HepG2 (cell line): Measurements from ENCODE around the gene PLD1. TPM values are rescaled to one million over a fixed set of nuclear protein-coding genes. Genes with fewer than 3 reads are reported as not detected.
A peak's percentile ranks its signal among the peaks of the same experiment; 100 is the strongest.

Experiments
- ASH2L ChIP-seq: fragments of 300-600, 200-600 bp; sonication (generic); IDR thresholded peaks from 2 replicates; pipeline ENCODE4 v1.7.0; 2017; ENCODE audit warnings: low read depth, mild to moderate bottlenecking, moderate library complexity, mixed read lengths, low read length; ENCODE audit not compliant: insufficient read length
- CHD4 ChIP-seq: fragments of 200-600 bp; sonication (generic); IDR thresholded peaks from 2 replicates; pipeline ENCODE4 v1.7.0; 2017; ENCODE audit warnings: mild to moderate bottlenecking, low read length, borderline replicate concordance
- ETV6 ChIP-seq: sonication (generic); formaldehyde crosslinking; conservative IDR thresholded peaks from 2 replicates; pipeline ENCODE4 v1.4.0; 2020; ENCODE audit warnings: missing genetic modification reagents
- FOSL2 ChIP-seq: sonication (generic); formaldehyde crosslinking; IDR thresholded peaks from 2 replicates; pipeline ENCODE4 v1.4.0; 2020; ENCODE audit warnings: missing genetic modification reagents
- GABPB1 ChIP-seq: IDR thresholded peaks from 2 replicates; pipeline ENCODE4 v1.6.1; 2016; ENCODE audit warnings: mild to moderate bottlenecking, missing genetic modification reagents, moderate library complexity, missing compliant biosample characterization
- HIVEP1 ChIP-seq: sonication (generic); formaldehyde crosslinking; IDR thresholded peaks from 2 replicates; pipeline ENCODE4 v1.4.0; 2020; ENCODE audit warnings: mild to moderate bottlenecking, missing genetic modification reagents
- ISX ChIP-seq: sonication (generic); formaldehyde crosslinking; conservative IDR thresholded peaks from 2 replicates; pipeline ENCODE4 v1.5.0; 2020; ENCODE audit warnings: missing genetic modification reagents
- KAT7 ChIP-seq: IDR thresholded peaks from 2 replicates; pipeline ENCODE4 v1.6.1; 2018; ENCODE audit warnings: borderline replicate concordance, missing compliant biosample characterization
- MYC ChIP-seq: sonication (generic); formaldehyde crosslinking; IDR thresholded peaks from 2 replicates; pipeline ENCODE4 v1.9.0; 2021; ENCODE audit warnings: missing genetic modification reagents, borderline replicate concordance
- RNF2 ChIP-seq: fragments of 450-650 bp; conservative IDR thresholded peaks from 2 replicates; pipeline ENCODE4 v1.6.1; 2016; ENCODE audit warnings: low read depth
- SCMH1 ChIP-seq: sonication (generic); formaldehyde crosslinking; IDR thresholded peaks from 2 replicates; pipeline ENCODE4 v1.9.0; 2021; ENCODE audit warnings: missing genetic modification reagents, mild to moderate bottlenecking, borderline replicate concordance
- SOX13 ChIP-seq, 3 experiments: fragments of 450-650 bp in 1 of 3; sonication (generic) in 1 of 3; formaldehyde crosslinking in 1 of 3; IDR thresholded peaks in 2 of 3; conservative IDR thresholded peaks in 1 of 3; 2 replicates each; pipeline versions ENCODE4 v1.5.0 to v1.6.1; 2016 to 2020; ENCODE audit warnings: antibody characterized with exemption in 1 of 3, mild to moderate bottlenecking in 1 of 3, missing compliant biosample characterization in 1 of 3, missing genetic modification reagents in 1 of 3, moderate library complexity in 1 of 3
- SOX6 ChIP-seq, 2 experiments: fragments of 450-650 bp in 1 of 2; sonication (generic) in 1 of 2; formaldehyde crosslinking in 1 of 2; IDR thresholded peaks; 2 replicates each; pipeline versions ENCODE4 v1.4.0 to v1.6.1; 2017 to 2020; ENCODE audit warnings: antibody characterized with exemption in 1 of 2, mild to moderate bottlenecking in 1 of 2, missing genetic modification reagents in 1 of 2
- ZFP37 ChIP-seq: sonication (generic); formaldehyde crosslinking; IDR thresholded peaks from 2 replicates; pipeline ENCODE4 v1.4.0; 2020; ENCODE audit warnings: missing genetic modification reagents, borderline replicate concordance
- ZMYM4 ChIP-seq: sonication (generic); formaldehyde crosslinking; IDR thresholded peaks from 2 replicates; pipeline ENCODE4 v1.8.1; 2023; ENCODE audit warnings: mild to moderate bottlenecking, missing genetic modification reagents
- ZNF264 ChIP-seq: sonication (generic); formaldehyde crosslinking; IDR thresholded peaks from 2 replicates; pipeline ENCODE4 v1.4.0; 2020; ENCODE audit warnings: missing genetic modification reagents
- ZSCAN20 ChIP-seq: sonication (generic); formaldehyde crosslinking; IDR thresholded peaks from 2 replicates; pipeline ENCODE4 v1.4.0; 2020; ENCODE audit warnings: missing genetic modification reagents, mild to moderate bottlenecking, borderline replicate concordance
- ZZZ3 ChIP-seq: sonication (generic); formaldehyde crosslinking; IDR thresholded peaks from 2 replicates; pipeline ENCODE4 v1.4.0; 2020; ENCODE audit warnings: missing genetic modification reagents, mild to moderate bottlenecking, borderline replicate concordance
- polyA plus RNA-seq, 8 experiments: library from polyadenylated mRNA; depleted of rRNA in 3 of 8; stranded (reverse) in 7 of 8; unstranded in 1 of 8; fragments of >200 nt; fragmentation: Illumina TruSeq in 4 of 8; extraction: Trizol in 4 of 8; gene quantifications; 2 replicates each; pipeline versions ENCODE4 v1.2.1 to v1.2.3, GENCODE V29; 2011 to 2016; ENCODE audit warnings: low read depth in 4 of 8, missing spikeins in 1 of 8, mixed read lengths in 1 of 8; ENCODE audit not compliant: insufficient read depth in 1 of 8
- total RNA-seq, 5 experiments: library from RNA; depleted of rRNA; stranded (reverse); fragments of >200 nt; fragmentation: Illumina TruSeq; extraction: Trizol; gene quantifications; 2 replicates each; pipeline ENCODE4 v1.2.3, GENCODE V29; 2016; ENCODE audit warnings: low read depth in 1 of 5
- TF ChIP-seq, protein P1 (sequence below): sonication (generic); formaldehyde crosslinking; IDR thresholded peaks from 2 replicates; pipeline ENCODE4 v1.8.1; 2023; ENCODE audit warnings: mild to moderate bottlenecking, missing genetic modification reagents
- TF ChIP-seq, protein P2 (sequence below), 2 experiments: fragments of 450-650 bp in 1 of 2; sonication (generic) in 1 of 2; formaldehyde crosslinking; IDR thresholded peaks; 2 replicates each; pipeline versions ENCODE4 v1.5.0 to v1.8.0; 2020 to 2022; ENCODE audit warnings: mild to moderate bottlenecking in 1 of 2, missing genetic modification reagents in 1 of 2
- TF ChIP-seq, protein P3 (sequence below): IDR thresholded peaks from 2 replicates; pipeline ENCODE4 v1.6.1; 2016; ENCODE audit warnings: mild to moderate bottlenecking
- TF ChIP-seq, protein P4 (sequence below): sonication (generic); formaldehyde crosslinking; IDR thresholded peaks from 2 replicates; pipeline ENCODE4 v1.5.1; 2020; ENCODE audit warnings: mild to moderate bottlenecking, missing genetic modification reagents, borderline replicate concordance
- TF ChIP-seq, protein P5 (sequence below): sonication (generic); formaldehyde crosslinking; conservative IDR thresholded peaks from 2 replicates; pipeline ENCODE4 v1.8.0; 2022; ENCODE audit warnings: mild to moderate bottlenecking, moderate library complexity, missing genetic modification reagents
- TF ChIP-seq, protein P6 (sequence below): IDR thresholded peaks from 2 replicates; pipeline ENCODE4 v1.6.1; 2012; ENCODE audit warnings: inconsistent platforms

Gene PLD1
- total and polyA plus RNA-seq, 2 of the 13 experiments (the other 11 are each of a cell fraction or from before 2014, with no cell fraction given) = 27.1 to 59.4 TPM

DNA sequence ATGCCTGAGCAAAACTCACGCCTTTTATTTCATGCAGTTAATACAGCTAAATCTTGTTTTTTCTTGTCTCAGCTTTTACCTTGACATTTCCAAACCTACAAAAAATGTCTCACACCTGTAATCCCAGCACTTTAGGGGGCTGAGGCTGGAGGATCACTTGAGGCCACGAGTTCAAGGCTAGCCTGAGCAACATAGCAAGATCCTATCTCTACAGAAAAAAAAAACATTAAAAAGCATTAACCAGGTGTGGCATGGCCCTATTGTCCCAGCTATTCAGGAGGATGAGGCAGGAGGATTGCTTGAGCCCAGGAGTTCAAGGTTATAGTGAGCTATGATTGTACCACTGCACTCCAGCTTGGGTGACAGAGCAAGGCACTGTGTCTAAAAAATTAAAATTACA, 29.0 kb upstream of the PLD1 start (continued):
- TF ChIP-seq GABPB1 (no peak), ZZZ3 (CRISPR knock-in tag) (no peak), SOX6 (IDR thresholded peaks at IDR 0.05) (no peak), SOX6 (CRISPR knock-in tag; IDR thresholded peaks at IDR 0.05) (peak; percentile 81), MYC (no peak), KAT7 (CRISPR knock-in tag) (peak; percentile 58; the same call in 1 of the 2 replicates), ETV6 (CRISPR knock-in tag) (no peak), ISX (no peak), FOSL2 (CRISPR knock-in tag) (peak; percentile 23; the same call in 1 of the 2 replicates), SCMH1 (no peak), ZFP37 (CRISPR knock-in tag) (no peak), ZMYM4 (CRISPR knock-in tag) (no peak), RNF2 (no peak), SOX13 (IDR thresholded peaks at IDR 0.05) (no peak), SOX13 (CRISPR knock-in tag; conservative IDR thresholded peaks at IDR 0.05 in 1 of 2, IDR thresholded peaks at IDR 0.05 in 1 of 2) (peak in 1 of 2 experiments; percentile 83; a peak in 2 of 4 replicates), ZSCAN20 (CRISPR knock-in tag) (no peak), ZNF264 (CRISPR knock-in tag) (no peak), CHD4 (no peak), ASH2L (no peak), HIVEP1 (CRISPR knock-in tag) (no peak)
- TF ChIP-seq, protein P1, sequence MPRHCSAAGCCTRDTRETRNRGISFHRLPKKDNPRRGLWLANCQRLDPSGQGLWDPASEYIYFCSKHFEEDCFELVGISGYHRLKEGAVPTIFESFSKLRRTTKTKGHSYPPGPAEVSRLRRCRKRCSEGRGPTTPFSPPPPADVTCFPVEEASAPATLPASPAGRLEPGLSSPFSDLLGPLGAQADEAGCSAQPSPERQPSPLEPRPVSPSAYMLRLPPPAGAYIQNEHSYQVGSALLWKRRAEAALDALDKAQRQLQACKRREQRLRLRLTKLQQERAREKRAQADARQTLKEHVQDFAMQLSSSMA (CRISPR knock-in tag) = no peak
- TF ChIP-seq, protein P2, sequence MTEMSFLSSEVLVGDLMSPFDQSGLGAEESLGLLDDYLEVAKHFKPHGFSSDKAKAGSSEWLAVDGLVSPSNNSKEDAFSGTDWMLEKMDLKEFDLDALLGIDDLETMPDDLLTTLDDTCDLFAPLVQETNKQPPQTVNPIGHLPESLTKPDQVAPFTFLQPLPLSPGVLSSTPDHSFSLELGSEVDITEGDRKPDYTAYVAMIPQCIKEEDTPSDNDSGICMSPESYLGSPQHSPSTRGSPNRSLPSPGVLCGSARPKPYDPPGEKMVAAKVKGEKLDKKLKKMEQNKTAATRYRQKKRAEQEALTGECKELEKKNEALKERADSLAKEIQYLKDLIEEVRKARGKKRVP (CRISPR knock-in tag; IDR thresholded peaks at IDR 0.05) = no peak
- TF ChIP-seq, protein P3, sequence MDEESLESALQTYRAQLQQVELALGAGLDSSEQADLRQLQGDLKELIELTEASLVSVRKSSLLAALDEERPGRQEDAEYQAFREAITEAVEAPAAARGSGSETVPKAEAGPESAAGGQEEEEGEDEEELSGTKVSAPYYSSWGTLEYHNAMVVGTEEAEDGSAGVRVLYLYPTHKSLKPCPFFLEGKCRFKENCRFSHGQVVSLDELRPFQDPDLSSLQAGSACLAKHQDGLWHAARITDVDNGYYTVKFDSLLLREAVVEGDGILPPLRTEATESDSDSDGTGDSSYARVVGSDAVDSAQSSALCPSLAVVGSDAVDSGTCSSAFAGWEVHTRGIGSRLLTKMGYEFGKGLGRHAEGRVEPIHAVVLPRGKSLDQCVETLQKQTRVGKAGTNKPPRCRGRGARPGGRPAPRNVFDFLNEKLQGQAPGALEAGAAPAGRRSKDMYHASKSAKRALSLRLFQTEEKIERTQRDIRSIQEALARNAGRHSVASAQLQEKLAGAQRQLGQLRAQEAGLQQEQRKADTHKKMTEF (CRISPR knock-in tag) = no peak; the same call in 1 of the 2 replicates
- TF ChIP-seq, protein P4, sequence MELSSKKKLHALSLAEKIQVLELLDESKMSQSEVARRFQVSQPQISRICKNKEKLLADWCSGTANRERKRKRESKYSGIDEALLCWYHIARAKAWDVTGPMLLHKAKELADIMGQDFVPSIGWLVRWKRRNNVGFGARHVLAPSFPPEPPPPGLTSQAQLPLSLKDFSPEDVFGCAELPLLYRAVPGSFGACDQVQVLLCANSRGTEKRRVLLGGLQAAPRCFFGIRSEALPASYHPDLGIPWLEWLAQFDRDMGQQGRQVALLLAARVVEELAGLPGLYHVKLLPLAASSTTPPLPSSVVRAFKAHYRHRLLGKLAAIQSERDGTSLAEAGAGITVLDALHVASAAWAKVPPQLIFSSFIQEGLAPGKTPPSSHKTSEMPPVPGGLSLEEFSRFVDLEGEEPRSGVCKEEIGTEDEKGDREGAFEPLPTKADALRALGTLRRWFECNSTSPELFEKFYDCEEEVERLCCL (CRISPR knock-in tag) = no peak
- TF ChIP-seq, protein P5, sequence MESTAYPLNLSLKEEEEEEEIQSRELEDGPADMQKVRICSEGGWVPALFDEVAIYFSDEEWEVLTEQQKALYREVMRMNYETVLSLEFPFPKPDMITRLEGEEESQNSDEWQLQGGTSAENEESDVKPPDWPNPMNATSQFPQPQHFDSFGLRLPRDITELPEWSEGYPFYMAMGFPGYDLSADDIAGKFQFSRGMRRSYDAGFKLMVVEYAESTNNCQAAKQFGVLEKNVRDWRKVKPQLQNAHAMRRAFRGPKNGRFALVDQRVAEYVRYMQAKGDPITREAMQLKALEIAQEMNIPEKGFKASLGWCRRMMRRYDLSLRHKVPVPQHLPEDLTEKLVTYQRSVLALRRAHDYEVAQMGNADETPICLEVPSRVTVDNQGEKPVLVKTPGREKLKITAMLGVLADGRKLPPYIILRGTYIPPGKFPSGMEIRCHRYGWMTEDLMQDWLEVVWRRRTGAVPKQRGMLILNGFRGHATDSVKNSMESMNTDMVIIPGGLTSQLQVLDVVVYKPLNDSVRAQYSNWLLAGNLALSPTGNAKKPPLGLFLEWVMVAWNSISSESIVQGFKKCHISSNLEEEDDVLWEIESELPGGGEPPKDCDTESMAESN (CRISPR knock-in tag) = 0 out of 2 replicates have a peak, but pooled peaks have one; percentile 9
- TF ChIP-seq, protein P6, sequence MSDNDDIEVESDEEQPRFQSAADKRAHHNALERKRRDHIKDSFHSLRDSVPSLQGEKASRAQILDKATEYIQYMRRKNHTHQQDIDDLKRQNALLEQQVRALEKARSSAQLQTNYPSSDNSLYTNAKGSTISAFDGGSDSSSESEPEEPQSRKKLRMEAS = 0 out of 2 replicates have a peak, but pooled peaks have one; percentile 12
